Thyroid gland (tissue), 4 donors: ENCODE measurements around the gene SDCCAG8. TPM values are rescaled to one million over a fixed set of nuclear protein-coding genes. Genes with fewer than 3 reads are reported as not detected.

Experiments used
- DNase-seq, 2 donors: peaks; one replicate each; pipeline ENCODE4 v3.0.0-alpha.2; 2019
- H3K27ac ChIP-seq, 3 donors: fragments of 200-600 bp; sonication (generic); 1 replicate in 2 of 3; 2 replicates in 1 of 3; pipeline ENCODE4 v1.5.1; 2016 to 2019; ENCODE audit warnings: mild to moderate bottlenecking in 1 of 3, moderate library complexity in 1 of 3
- H3K27me3 ChIP-seq: fragments of 200-600 bp; sonication (generic); one replicate; pipeline ENCODE4 v1.5.1; 2019
- H3K36me3 ChIP-seq, 2 donors: fragments of 200-600 bp; sonication (generic); one replicate each; pipeline ENCODE4 v1.5.1; 2016 to 2019
- H3K4me1 ChIP-seq, 2 donors: fragments of 200-600 bp; sonication (generic); one replicate each; pipeline ENCODE4 v1.5.1; 2017 to 2019
- H3K4me3 ChIP-seq, 3 donors: fragments of 200-600 bp; sonication (generic); replicated peaks in 1 of 3; 1 replicate in 2 of 3; 2 replicates in 1 of 3; pipeline ENCODE4 v1.5.1; 2016; ENCODE audit warnings: mild to moderate bottlenecking in 1 of 3
- H3K9me3 ChIP-seq: fragments of 200-600 bp; sonication (generic); one replicate; pipeline ENCODE4 v1.5.1; 2017
- CTCF ChIP-seq, 6 experiments: fragments of 200-600 bp in 3 of 6; fragments of 450-650 bp in 3 of 6; sonication (generic) in 3 of 6; IDR thresholded peaks; one replicate each; pipeline ENCODE4 v1.5.1; 2016 to 2019; ENCODE audit warnings: antibody characterized with exemption in 6 of 6, mild to moderate bottlenecking in 2 of 6, inconsistent platforms in 1 of 6, moderate library complexity in 1 of 6
- POLR2A ChIP-seq, 2 donors: fragments of 450-650 bp; IDR thresholded peaks; one replicate each; pipeline ENCODE4 v1.6.1; 2017; ENCODE audit warnings: antibody characterized with exemption in 2 of 2, mild to moderate bottlenecking in 2 of 2, moderate library complexity in 1 of 2
- WGBS, 2 donors: methylation state at CpG; one replicate each; pipeline ENCODE4 v1.1.5; 2017; 5-methylcytosine and 5-hydroxymethylcytosine counted together
- intact Hi-C: fragments of 100-400 bp; cut with DNase I; formaldehyde crosslinking; loops from one replicate; pipeline ENCODE4 v1.15.1; 2023
- total RNA-seq, 4 donors: library from RNA; depleted of rRNA; stranded (reverse); fragments of >200 nt; gene quantifications; one replicate each; pipeline ENCODE4 v1.2.3, GENCODE V29; 2016

SDCCAG8 gene
- total RNA-seq, 4 donors from 2014 or later: 105 to 193 (median 115) TPM

- TF ChIP-seq POLR2A (IDR thresholded peaks at IDR 0.05) (no peak), CTCF (IDR thresholded peaks at IDR 0.05) (no peak)
- no peaks in the 10 kb centered on the region for H3K9me3 ChIP-seq
- H3K27ac ChIP-seq: no peak overlapping the region
- no peaks in the 10 kb centered on the region for H3K27me3 ChIP-seq
- WGBS, 2 donors: 95 to 98% methylated on average over 1 of the region's 1 CpG
- H3K36me3 ChIP-seq: no peaks in the 10 kb centered on the region
- intact Hi-C loops: no loop called here
- no peak overlapping the region for H3K4me3 ChIP-seq
- no peak for DNase-seq
- H3K4me1 ChIP-seq: no peaks in the 10 kb centered on the region
These were observed 279.2 kb downstream of the SDCCAG8 start for GRCh38 chr1:243535014-243535413.

- no peak for TF ChIP-seq POLR2A (IDR thresholded peaks at IDR 0.05)
- TF ChIP-seq CTCF (IDR thresholded peaks at IDR 0.05): no peak
- Histone ChIP-seq H3K4me1 (no peaks in the 10 kb centered on the region), H3K27ac (no peak overlapping the region), H3K36me3 (no peaks in the 10 kb centered on the region), H3K9me3 (no peaks in the 10 kb centered on the region), H3K4me3 (no peak overlapping the region), H3K27me3 (no peaks in the 10 kb centered on the region)
- no peak for DNase-seq
- intact Hi-C loops: no loop called here
These were observed 283.8 kb downstream of the SDCCAG8 start for GRCh38 chr1:243539636-243540035.

GRCh38 chr1:243542739-243543415 lies 287.0 kb downstream of the SDCCAG8 start:
- no peak overlapping the region for H3K4me3 ChIP-seq
- no peak for TF ChIP-seq POLR2A (IDR thresholded peaks at IDR 0.05)
- DNase-seq: no peak
- intact Hi-C loops: no loop called here
- 88 to 89% methylated on average over 7 of the region's 7 CpGs for WGBS, 2 donors
- H3K27me3 ChIP-seq: no peaks in the 10 kb centered on the region
- no peaks in the 10 kb centered on the region for H3K4me1 ChIP-seq
- H3K9me3 ChIP-seq: no peaks in the 10 kb centered on the region
- H3K27ac ChIP-seq: no peak overlapping the region
- H3K36me3 ChIP-seq: no peaks in the 10 kb centered on the region

- Histone ChIP-seq H3K9me3 (no peaks in the 10 kb centered on the region), H3K4me3 (no peak overlapping the region), H3K27me3 (no peaks in the 10 kb centered on the region), H3K4me1 (no peaks in the 10 kb centered on the region), H3K36me3 (no peaks in the 10 kb centered on the region), H3K27ac (no peak overlapping the region)
- DNase-seq: no peak
- TF ChIP-seq CTCF (IDR thresholded peaks at IDR 0.05): no peak
- no peak for TF ChIP-seq POLR2A (IDR thresholded peaks at IDR 0.05)
- intact Hi-C loops: no loop called here
- WGBS, 2 donors: 94 to 95% methylated on average over 2 of the region's 2 CpGs
These were observed 287.7 kb downstream of the SDCCAG8 start for GRCh38 chr1:243543501-243543900.

GRCh38 chr1:243546457-243546856 lies 290.6 kb downstream of the SDCCAG8 start:
- WGBS, 2 donors: 0% methylated on average over 1 of the region's 1 CpG
- peaks cover 0 to 4% of the 10 kb centered on the region in 2 donors for H3K36me3 ChIP-seq
- H3K27ac ChIP-seq: no peak overlapping the region
- H3K4me3 ChIP-seq: no peak overlapping the region
- no peaks in the 10 kb centered on the region for H3K9me3 ChIP-seq
- no peak for TF ChIP-seq POLR2A (IDR thresholded peaks at IDR 0.05)
- TF ChIP-seq CTCF (IDR thresholded peaks at IDR 0.05): no peak
- H3K4me1 ChIP-seq: no peaks in the 10 kb centered on the region
- DNase-seq: no peak
- intact Hi-C loops: no loop called here
- H3K27me3 ChIP-seq: no peaks in the 10 kb centered on the region
